ENCODE results near the gene NR1H2.
A peak's percentile ranks its signal among the peaks of the same experiment; 100 is the strongest.

Gene NR1H2

DNA sequence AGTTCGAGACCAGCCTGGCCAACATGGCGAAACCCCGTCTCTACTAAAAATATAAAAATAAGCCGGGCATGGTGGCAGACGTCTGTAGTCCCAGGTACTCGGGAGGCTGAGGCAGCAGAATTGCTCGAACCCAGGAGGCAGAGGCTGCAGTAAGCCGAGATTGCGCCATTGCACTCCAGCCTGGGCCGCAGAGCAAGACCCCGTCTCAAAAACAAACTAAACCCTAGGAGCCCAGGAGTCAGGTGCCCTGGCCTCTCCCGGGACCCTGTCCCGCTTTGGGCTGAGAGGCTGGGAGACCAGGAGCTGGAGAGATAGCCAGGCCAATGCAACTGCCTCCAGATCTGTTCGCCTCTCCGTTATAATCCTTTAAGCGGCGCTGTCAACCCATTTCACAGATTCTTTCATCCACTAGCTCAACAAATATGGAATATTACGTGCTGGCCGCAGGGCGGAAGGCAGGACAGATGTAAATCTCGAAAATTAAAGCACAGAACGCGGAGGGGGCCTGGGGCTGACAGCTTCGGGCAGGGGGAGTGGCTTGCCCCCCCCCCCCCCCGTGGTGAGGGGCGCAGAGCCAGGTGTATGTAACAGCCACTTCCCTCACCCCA is 51.2 kb downstream of the NR1H2 start:
- DNase-seq: no peak

DNA sequence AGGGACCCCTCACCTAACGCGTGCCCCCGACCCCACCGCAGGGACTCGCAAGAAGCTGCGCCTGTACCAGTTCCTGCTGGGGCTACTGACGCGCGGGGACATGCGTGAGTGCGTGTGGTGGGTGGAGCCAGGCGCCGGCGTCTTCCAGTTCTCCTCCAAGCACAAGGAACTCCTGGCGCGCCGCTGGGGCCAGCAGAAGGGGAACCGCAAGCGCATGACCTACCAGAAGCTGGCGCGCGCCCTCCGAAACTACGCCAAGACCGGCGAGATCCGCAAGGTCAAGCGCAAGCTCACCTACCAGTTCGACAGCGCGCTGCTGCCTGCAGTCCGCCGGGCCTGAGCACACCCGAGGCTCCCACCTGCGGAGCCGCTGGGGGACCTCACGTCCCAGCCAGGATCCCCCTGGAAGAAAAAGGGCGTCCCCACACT is 51.8 kb downstream of the NR1H2 start:
- no peak for DNase-seq

DNA sequence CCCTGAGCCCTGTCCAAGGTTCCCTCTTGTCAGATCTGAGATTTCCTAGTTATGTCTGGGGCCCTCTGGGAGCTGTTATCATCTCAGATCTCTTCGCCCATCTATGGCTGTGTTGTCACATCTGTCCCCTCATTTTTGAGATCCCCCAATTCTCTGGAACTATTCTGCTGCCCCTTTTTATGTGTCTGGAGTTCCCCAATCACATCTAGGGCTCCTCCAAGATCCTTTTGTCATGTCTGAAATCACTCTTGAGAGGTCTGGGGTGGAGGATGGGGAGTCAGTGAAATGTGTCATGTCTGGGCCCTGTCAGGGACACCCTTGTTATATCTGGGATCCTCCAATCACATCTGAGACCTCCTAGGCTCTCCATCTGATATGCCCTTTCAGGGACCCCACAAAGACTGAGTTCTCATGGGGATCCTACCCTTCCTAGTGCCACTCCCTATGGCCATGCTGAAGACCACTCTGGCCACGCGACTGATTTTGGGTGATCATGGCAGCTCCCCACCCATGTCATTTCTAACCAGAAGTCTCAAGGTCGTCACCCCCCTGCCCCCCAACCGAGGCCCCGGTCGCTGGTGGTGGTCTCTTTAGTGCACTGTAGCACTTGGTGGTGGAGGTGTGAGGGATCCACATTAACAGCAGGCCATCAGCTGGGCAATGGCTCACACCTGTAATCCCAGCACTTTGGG is 52.7 kb downstream of the NR1H2 start:
- DNase-seq: no peak

DNA sequence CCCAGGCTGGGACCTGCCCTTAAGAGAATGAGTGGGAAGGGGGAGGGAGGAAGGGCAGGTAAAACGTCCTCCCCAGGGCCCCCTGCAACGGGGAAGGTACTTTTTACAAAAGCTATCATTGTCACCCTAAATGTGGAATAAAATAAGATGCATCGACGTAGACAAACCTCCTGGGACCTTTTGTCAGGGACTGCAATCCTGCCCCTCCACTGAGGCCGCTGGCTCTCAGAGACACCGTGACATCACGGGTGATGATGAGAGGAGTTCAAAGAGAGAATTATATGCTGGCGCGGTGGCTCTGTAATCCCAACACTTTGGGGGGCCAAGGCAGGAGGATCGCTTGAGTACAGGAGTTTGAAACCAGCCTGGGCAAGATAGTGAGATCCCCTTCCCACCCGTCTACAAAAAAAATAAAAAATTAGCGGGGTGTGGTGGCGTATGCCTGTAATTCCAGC is 54.7 kb downstream of the NR1H2 start:
- no peak for DNase-seq

DNA sequence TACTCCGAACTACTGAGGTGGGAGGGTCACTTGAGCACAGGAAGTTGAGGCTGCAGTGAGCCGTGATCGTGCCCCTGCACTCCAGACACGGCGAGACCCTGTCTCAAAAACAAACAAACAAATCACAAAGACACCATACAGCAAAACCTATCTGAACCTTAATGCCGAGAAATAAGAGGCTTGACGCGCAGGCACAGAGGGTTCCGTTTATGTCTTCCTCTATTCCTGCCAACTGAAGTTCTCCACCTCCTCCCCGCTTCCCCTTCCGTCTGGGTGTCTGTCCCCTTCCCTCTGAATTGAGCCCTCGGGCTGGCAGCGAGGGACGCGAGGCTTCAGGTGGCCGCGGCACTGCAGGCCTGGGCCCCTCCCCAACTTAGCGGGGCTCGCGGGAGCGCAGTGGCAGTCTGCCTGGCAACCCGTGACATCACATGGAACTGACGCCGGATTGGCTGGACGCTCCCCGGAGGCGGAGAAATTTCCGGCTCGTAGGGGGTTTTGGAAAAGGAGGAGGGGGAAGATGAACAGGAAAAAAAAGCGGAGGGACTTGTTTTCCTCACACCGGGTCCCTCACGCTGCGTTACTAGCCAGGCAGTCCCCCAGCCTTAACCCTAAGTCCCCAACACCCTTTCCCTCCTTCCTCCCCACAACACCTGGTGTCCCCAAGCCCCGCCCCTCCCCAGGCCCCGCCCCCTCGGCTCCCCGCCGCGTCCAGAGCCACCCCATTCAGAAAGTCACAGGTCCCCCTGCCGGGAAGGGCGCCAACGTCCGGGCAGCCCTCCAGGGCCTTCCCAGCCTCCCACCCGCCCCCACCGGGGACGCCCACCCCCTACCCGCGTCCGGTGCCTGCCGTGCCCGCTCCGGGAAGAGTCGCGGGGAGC is 55.3 kb downstream of the NR1H2 start:
- peak; percentile 98 for DNase-seq

DNA sequence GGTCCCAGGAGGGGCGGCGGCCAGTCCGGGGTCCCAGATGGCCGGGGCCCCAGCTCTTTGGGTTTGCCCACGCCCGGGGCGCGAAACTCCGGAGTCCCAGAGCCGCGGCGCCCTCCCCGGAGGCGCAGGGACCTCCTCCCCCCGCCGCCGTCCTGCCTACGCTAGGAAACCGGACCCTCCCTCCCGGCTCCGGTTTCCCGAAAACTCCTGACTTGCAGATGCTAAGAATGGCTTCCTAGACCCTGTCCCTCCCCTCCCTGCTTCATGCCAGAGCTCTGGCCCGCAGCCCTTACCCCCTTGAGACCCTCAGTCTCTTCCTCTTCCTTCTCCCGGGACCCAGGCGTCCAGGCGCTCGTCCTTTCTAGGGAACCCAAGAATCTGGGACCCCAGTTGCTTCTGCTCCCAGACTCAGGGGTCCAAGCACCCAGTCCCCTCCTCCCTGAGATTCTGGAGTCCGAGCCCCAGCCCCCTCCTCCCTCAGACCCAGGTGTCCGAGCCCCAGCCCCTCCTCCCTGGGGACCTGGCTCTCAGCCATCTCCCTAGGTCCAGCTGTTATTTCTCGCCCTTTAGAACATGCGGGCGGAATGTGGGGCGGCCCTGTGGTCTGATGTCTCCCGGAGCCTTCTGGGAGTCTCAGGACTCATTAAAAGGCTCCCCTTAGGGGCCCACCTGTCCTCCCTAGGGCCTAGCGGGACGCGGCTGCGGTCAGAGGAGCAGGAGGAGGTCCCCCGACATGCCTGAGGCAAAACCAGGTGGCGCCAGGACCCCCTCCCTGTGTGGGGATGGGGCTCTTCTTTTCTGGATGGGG is 56.2 kb downstream of the NR1H2 start, which contains the start of gene MYBPC2:
TSS of gene MYBPC2 (plus strand) at position 672 of the 808 bp plus-strand sequence. CDS start at position 734, 62 bp downstream.
- DNase-seq: no peak
